ENCODE measurements around the gene DAND5. TPM values are rescaled to one million over a fixed set of nuclear protein-coding genes. Genes with fewer than 3 reads are reported as not detected.

DAND5 gene
- total RNA-seq, 1 donor from 2014 or later = 0.07 TPM

GRCh38 chr19:12946731-12947496, 22.5 kb upstream of the DAND5 start:
- Mint-ChIP-seq H3K4me3 (peak overlapping the region; percentile 94), H3K27me3 (ENCODE audit: insufficient read depth, low read depth) (peaks cover 23% of the 10 kb centered on the region), H3K4me1 (peaks cover 18% of the 10 kb centered on the region), H3K27ac (peak overlapping the region; percentile 50), H3K36me3 (peaks cover 38% of the 10 kb centered on the region), H3K9me3 (no peaks in the 10 kb centered on the region)
- no peaks in the 10 kb centered on the region for H3K9me3 ChIP-seq (ENCODE audit: low read depth)
- H3K9ac ChIP-seq = peak overlapping the region; percentile 91
- no peak overlapping the region for H2AFZ ChIP-seq (replicated peaks)
- peaks cover 4% of the 10 kb centered on the region for H3K4me1 ChIP-seq
- peak overlapping the region; percentile 99 for H3K27ac ChIP-seq
- peaks cover 58% of the 10 kb centered on the region for H3F3A ChIP-seq (ENCODE audit: low read depth)
- peak overlapping the region; percentile 92 for H3K4me2 ChIP-seq
- no peak for TF ChIP-seq CTCF (IDR thresholded peaks at IDR 0.05)
- TF ChIP-seq EZH2phosphoT487 (IDR thresholded peaks at IDR 0.05) = no peak
- no peak for TF ChIP-seq EZH2 (IDR thresholded peaks at IDR 0.05)
- H3K27me3 ChIP-seq = no peaks in the 10 kb centered on the region
- DNase-seq (ENCODE audit: low spot score) = no peak
- H3K36me3 ChIP-seq = no peaks in the 10 kb centered on the region
- H4K20me1 ChIP-seq (ENCODE audit: low read depth) = peaks cover 15% of the 10 kb centered on the region
- peaks cover 23% of the 10 kb centered on the region for H3K79me2 ChIP-seq (ENCODE audit: low read depth)
- H3K4me3 ChIP-seq = peak overlapping the region; percentile 85

DNA sequence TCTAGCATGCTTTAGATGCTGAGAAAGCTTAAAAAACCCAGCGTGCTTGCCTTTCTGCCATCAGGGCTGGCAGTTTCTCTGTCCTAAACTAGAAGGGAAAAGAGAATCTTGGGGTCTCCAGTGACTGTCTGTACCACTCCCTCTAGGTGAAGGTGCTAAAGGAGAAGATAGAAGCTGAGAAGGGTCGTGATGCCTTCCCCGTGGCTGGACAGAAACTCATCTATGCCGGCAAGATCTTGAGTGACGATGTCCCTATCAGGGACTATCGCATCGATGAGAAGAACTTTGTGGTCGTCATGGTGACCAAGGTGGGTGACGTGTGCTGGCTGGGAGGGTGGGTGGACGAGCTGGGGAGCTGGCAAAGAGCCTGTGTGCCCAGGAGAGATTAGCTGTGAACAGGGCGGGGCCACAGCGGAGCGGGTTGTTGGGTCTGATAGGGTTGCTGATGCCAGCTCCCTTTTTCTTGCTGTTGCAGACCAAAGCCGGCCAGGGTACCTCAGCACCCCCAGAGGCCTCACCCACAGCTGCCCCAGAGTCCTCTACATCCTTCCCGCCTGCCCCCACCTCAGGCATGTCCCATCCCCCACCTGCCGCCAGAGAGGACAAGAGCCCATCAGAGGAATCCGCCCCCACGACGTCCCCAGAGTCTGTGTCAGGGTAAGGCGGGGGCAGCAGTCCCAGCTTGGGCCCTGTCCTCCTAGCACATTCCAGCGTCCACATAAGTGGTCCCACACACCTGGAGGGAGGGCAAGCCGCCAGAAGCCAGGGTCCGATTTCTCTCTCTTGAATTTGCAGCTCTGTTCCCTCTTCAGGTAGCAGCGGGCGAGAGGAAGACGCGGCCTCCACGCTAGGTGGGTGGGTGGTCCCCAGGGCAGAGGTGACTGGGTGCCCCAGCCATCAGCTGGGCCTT, 21.4 kb upstream of the DAND5 start:
- Histone ChIP-seq H3K27me3 (no peaks in the 10 kb centered on the region), H3K4me3 (no peak overlapping the region), H4K20me1 (ENCODE audit: low read depth) (peaks cover 15% of the 10 kb centered on the region), H3K36me3 (no peaks in the 10 kb centered on the region), H2AFZ (replicated peaks) (no peak overlapping the region), H3F3A (ENCODE audit: low read depth) (peaks cover 54% of the 10 kb centered on the region), H3K9ac (no peak overlapping the region), H3K4me1 (peaks cover 4% of the 10 kb centered on the region), H3K79me2 (ENCODE audit: low read depth) (peaks cover 23% of the 10 kb centered on the region), H3K9me3 (ENCODE audit: low read depth) (no peaks in the 10 kb centered on the region), H3K4me2 (no peak overlapping the region), H3K27ac (no peak overlapping the region)
- Mint-ChIP-seq H3K27ac (no peak overlapping the region), H3K27me3 (ENCODE audit: insufficient read depth, low read depth) (peaks cover 20% of the 10 kb centered on the region), H3K9me3 (no peaks in the 10 kb centered on the region), H3K4me3 (peak overlapping the region; percentile 50), H3K4me1 (peaks cover 18% of the 10 kb centered on the region), H3K36me3 (peaks cover 33% of the 10 kb centered on the region)
- DNase-seq (ENCODE audit: low spot score) = no peak
- TF ChIP-seq EZH2 (IDR thresholded peaks at IDR 0.05) = no peak
- no peak for TF ChIP-seq CTCF (IDR thresholded peaks at IDR 0.05)
- TF ChIP-seq EZH2phosphoT487 (IDR thresholded peaks at IDR 0.05) = no peak

DNA sequence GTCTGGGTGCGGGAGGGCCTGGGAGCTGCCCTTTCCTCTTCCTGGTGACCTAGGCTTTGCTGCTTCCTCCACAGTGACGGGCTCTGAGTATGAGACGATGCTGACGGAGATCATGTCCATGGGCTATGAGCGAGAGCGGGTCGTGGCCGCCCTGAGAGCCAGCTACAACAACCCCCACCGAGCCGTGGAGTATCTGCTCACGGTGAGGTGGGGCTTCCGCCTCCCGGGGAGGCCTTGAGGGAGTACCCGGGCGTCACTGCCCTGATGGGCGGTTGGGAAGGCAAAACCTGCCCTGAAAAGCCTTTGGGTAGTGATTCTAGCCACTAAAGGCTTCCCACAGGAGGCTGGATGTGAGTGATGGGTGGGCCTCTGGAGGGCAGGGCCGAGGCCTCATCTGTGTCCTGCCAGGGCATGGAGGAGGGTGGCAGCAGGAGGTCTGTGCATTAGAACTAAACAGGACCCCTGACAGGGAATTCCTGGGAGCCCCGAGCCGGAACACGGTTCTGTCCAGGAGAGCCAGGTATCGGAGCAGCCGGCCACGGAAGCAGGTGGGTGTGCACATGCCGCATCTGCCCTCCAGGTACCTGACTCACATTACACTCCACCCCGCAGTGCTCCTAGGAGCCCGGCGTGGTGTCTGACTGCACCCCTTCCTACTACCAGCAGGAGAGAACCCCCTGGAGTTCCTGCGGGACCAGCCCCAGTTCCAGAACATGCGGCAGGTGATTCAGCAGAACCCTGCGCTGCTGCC, 20.6 kb upstream of the DAND5 start:
- H3K36me3 Mint-ChIP-seq = peaks cover 28% of the 10 kb centered on the region
- H3K9me3 Mint-ChIP-seq = no peaks in the 10 kb centered on the region
- H3K9me3 ChIP-seq (ENCODE audit: low read depth) = no peaks in the 10 kb centered on the region
- peaks cover 53% of the 10 kb centered on the region for H3F3A ChIP-seq (ENCODE audit: low read depth)
- peak overlapping the region; percentile 50 for H3K4me3 Mint-ChIP-seq
- H3K4me2 ChIP-seq = no peak overlapping the region
- no peaks in the 10 kb centered on the region for H3K36me3 ChIP-seq
- peaks cover 23% of the 10 kb centered on the region for H3K79me2 ChIP-seq (ENCODE audit: low read depth)
- H3K9ac ChIP-seq = no peak overlapping the region
- peaks cover 24% of the 10 kb centered on the region for H4K20me1 ChIP-seq (ENCODE audit: low read depth)
- H3K4me1 ChIP-seq = peaks cover 4% of the 10 kb centered on the region
- H3K27me3 ChIP-seq = no peaks in the 10 kb centered on the region
- TF ChIP-seq EZH2 (IDR thresholded peaks at IDR 0.05) = no peak
- peaks cover 17% of the 10 kb centered on the region for H3K27me3 Mint-ChIP-seq (ENCODE audit: insufficient read depth, low read depth)
- H3K27ac Mint-ChIP-seq = no peak overlapping the region
- DNase-seq (ENCODE audit: low spot score) = no peak
- no peak overlapping the region for H3K4me3 ChIP-seq
- H2AFZ ChIP-seq (replicated peaks) = no peak overlapping the region
- no peak overlapping the region for H3K27ac ChIP-seq
- peaks cover 12% of the 10 kb centered on the region for H3K4me1 Mint-ChIP-seq
